MCF 10A (cell line): ENCODE measurements around the gene TMEM119. TPM values are rescaled to one million over a fixed set of nuclear protein-coding genes. Genes with fewer than 3 reads are reported as not detected.

Source experiments
- BruUV-seq: library from RNA; stranded (reverse); fragments of 400-500 nt; replicated peaks from 2 replicates; lab custom pipeline; 2021; lab: Mats Ljungman, UMichigan
- CTCF ChIA-PET: fragments of 300-600 bp; sonication (Branson Sonifier 250); formaldehyde crosslinking; extraction: SDS; loops from one replicate; lab custom pipeline; 2021; ENCODE audit warnings: antibody characterized with exemption, inconsistent platforms; lab: Yijun Ruan, JAX
- POLR2A ChIA-PET: fragments of 300-600, 350-650 bp; sonication (Branson Sonifier 250); formaldehyde crosslinking; extraction: SDS; loops from one replicate; lab custom pipeline; 2020; ENCODE audit warnings: antibody characterized with exemption, inconsistent platforms; lab: Yijun Ruan, JAX
- DNase-seq: peaks from one replicate; pipeline ENCODE4 v3.0.0-alpha.2; 2018; ENCODE audit not compliant: unreplicated experiment
- H3K27ac Mint-ChIP-seq: one replicate; pipeline ENCODE4 v1.8.0; 2022; ENCODE audit warnings: mild to moderate bottlenecking, low read depth, mixed read lengths; ENCODE audit not compliant: unreplicated experiment
- H3K27me3 Mint-ChIP-seq: one replicate; pipeline ENCODE4 v1.8.0; 2022; ENCODE audit warnings: mixed read lengths; ENCODE audit not compliant: insufficient read depth, unreplicated experiment
- H3K36me3 Mint-ChIP-seq: one replicate; pipeline ENCODE4 v1.8.0; 2022; ENCODE audit warnings: mild to moderate bottlenecking, moderate library complexity, mixed read lengths; ENCODE audit not compliant: insufficient read depth, unreplicated experiment
- H3K4me1 Mint-ChIP-seq: one replicate; pipeline ENCODE4 v1.8.0; 2022; ENCODE audit warnings: mixed read lengths; ENCODE audit not compliant: insufficient read depth, unreplicated experiment
- H3K4me3 Mint-ChIP-seq: one replicate; pipeline ENCODE4 v1.8.0; 2022; ENCODE audit warnings: mild to moderate bottlenecking, moderate library complexity, mixed read lengths; ENCODE audit not compliant: unreplicated experiment
- H3K9me3 Mint-ChIP-seq: one replicate; pipeline ENCODE4 v1.8.0; 2022; ENCODE audit warnings: mixed read lengths; ENCODE audit not compliant: unreplicated experiment
- intact Hi-C: fragments of 100-400 bp; cut with micrococcal nuclease; formaldehyde crosslinking; loops from 2 replicates; pipeline ENCODE4 v1.14.1; 2022
- total RNA-seq: library from RNA; stranded (reverse); gene quantifications from 2 replicates; pipeline ENCODE4 v1.2.3, GENCODE V29; 2022
- TF ChIP-seq, protein P1 (sequence below): fragments of 200-600 bp; IDR thresholded peaks from one replicate; pipeline ENCODE4 v1.8.0; 2022; ENCODE audit warnings: antibody characterized with exemption, mild to moderate bottlenecking; ENCODE audit not compliant: unreplicated experiment

The TMEM119 gene
- total RNA-seq, 1 experiment from 2014 or later = not detected

DNA sequence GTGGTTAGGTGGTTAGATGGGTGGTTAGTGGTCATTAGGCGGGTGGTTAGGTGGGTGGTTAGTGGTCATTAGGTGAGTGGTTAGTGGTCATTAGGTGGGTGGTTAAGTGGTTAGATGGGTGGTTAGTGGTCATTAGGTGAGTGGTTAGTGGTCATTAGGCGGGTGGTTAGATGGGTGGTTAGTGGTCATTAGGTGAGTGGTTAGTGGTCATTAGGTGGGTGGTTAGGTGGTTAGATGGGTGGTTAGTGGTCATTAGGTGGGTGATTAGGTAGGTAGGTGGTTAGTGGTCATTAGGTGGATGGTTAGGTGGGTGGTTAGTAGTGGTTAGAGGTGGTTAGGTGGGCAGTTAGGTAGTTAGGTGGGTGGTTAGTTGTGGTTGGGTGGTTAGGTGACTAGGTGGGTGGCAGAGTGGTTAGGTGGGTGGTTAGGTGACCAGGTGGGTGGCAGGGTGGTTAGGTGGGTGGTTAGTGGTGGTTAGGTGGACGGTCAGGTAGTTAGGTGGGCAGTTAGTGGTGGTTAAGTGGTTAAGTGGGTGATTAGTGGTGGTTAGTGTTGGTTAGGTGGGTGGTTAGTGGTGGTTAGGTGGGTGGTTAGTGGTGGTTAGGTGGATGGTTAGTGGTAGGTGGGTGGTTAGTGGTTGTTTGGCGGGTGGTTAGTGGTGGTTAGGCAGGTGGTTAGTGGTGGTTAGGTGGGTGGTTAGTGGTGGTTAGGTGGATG, 8.0 kb upstream of the TMEM119 start:
- TF ChIP-seq, protein P1, sequence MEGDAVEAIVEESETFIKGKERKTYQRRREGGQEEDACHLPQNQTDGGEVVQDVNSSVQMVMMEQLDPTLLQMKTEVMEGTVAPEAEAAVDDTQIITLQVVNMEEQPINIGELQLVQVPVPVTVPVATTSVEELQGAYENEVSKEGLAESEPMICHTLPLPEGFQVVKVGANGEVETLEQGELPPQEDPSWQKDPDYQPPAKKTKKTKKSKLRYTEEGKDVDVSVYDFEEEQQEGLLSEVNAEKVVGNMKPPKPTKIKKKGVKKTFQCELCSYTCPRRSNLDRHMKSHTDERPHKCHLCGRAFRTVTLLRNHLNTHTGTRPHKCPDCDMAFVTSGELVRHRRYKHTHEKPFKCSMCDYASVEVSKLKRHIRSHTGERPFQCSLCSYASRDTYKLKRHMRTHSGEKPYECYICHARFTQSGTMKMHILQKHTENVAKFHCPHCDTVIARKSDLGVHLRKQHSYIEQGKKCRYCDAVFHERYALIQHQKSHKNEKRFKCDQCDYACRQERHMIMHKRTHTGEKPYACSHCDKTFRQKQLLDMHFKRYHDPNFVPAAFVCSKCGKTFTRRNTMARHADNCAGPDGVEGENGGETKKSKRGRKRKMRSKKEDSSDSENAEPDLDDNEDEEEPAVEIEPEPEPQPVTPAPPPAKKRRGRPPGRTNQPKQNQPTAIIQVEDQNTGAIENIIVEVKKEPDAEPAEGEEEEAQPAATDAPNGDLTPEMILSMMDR = no peak
- intact Hi-C loops = no loop called here
- ChIA-PET POLR2A (no interaction called here), CTCF (interaction anchor here (0.6 to 2.6 kb wide), 3 partner anchors 12 to 414 kb away, joined by 3 to 14 read pairs (median 3); no protein-coding TSS in a partner anchor)
- no TSS peak for BruUV-seq
- Mint-ChIP-seq H3K27ac (no peak overlapping the region), H3K4me1 (no peaks in the 10 kb centered on the region), H3K9me3 (no peaks in the 10 kb centered on the region), H3K36me3 (no peaks in the 10 kb centered on the region), H3K4me3 (no peak overlapping the region), H3K27me3 (no peaks in the 10 kb centered on the region)
- no peak for DNase-seq

DNA sequence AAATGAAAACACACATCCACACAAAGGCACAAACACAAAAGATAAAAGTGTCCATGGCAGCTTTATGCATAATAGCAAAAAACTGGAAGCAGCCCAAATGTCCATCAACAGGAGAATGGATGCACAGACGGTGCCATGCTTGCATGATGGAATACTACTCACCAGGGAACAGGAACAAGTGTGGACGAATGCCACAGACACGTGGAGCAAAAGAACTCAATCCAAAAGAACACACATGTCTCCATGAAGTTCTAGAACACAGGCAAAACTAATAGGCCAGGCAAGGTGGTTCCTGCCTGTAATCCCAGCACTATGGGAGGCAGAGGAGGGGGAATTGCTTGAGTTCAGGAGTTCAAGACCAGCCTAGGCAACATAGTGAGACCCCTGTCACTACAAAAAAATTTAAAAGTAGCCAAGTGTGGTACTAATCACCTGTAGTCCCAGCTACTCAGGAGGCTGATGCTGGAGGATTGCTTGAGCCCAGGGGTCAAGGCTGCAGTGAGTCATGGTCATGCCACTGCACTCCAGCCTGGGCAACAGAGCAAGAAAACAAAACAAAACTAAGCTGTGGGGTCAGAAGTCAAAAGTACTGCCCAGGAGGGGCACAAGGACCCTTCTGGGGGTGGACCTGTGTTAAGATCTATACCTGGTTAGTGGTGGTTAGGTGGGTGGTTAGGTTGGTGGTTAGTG, 7.3 kb upstream of the TMEM119 start:
- no peaks in the 10 kb centered on the region for H3K9me3 Mint-ChIP-seq

DNA sequence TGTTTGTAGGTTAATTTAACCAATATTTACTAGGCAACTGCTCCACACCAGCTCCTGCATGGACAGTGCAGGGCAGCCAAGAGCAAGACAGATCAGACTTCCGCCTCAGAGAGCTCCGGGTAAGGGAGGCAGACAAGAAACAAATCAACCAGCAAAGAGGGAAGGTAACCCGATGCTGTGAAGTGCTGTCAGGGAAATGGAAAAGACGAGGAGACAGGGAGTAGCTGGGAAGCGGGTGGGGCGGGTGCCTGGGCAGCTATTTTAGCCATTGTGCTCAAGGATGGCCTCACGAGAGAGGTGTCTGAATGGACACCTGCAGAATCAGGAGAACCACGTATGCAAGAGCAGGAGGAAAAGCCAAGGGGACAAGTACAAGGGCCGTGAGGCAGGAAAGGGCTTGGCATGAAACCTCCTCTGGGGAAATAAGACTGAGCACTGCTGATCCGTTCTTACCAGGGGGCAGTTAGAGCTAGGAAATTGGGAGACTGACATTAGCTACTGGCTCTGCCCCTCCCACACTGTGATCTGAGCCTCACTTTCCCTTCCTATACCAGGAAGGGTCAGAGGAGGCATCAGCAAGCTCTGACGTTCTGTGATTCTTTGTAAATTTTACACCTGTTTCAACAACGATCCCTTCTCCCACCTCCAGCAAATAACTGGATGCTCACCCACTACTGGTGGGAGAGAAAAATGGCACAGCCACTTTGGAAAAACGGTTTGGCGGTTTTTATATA, 6.5 kb upstream of the TMEM119 start:
- no peak overlapping the region for H3K27ac Mint-ChIP-seq

More for the DNA sequence above, 7.3 kb upstream of the TMEM119 start:
- Mint-ChIP-seq H3K36me3 (no peaks in the 10 kb centered on the region), H3K4me1 (no peaks in the 10 kb centered on the region), H3K4me3 (no peak overlapping the region), H3K27me3 (no peaks in the 10 kb centered on the region), H3K27ac (no peak overlapping the region)
- BruUV-seq = no TSS peak
- TF ChIP-seq, protein P1 = no peak
- POLR2A ChIA-PET = no interaction called here
- intact Hi-C loops = no loop called here
- CTCF ChIA-PET = interaction anchor here (0.6 to 1.6 kb wide), 2 partner anchors 13 to 86 kb away, joined by 3 to 7 read pairs; no protein-coding TSS in a partner anchor
- no peak for DNase-seq

More for the DNA sequence above, 6.5 kb upstream of the TMEM119 start:
- intact Hi-C loops = no loop called here
- no peak overlapping the region for H3K4me3 Mint-ChIP-seq
- H3K9me3 Mint-ChIP-seq = no peaks in the 10 kb centered on the region
- H3K36me3 Mint-ChIP-seq = no peaks in the 10 kb centered on the region
- no TSS peak for BruUV-seq
- ChIA-PET POLR2A (no interaction called here), CTCF (interaction anchor here (1.1 to 1.6 kb wide), 2 partner anchors 14 to 92 kb away, joined by 4 to 7 read pairs; no protein-coding TSS in a partner anchor)
- H3K4me1 Mint-ChIP-seq = no peaks in the 10 kb centered on the region
- H3K27me3 Mint-ChIP-seq = no peaks in the 10 kb centered on the region
- DNase-seq = no peak
- TF ChIP-seq, protein P1 = no peak
